Activated CD4-positive, alpha-beta T cell treated with anti-CD3 and anti-CD28 coated beads, Interleukin-2, amount 50 U/mL, for 16 hours (primary cell): Measurements from ENCODE around the gene GRAP2.

Experiments
- DNase-seq: peaks from one replicate; pipeline ENCODE4 v3.0.0-alpha.2; 2020

GRAP2 gene

DNA sequence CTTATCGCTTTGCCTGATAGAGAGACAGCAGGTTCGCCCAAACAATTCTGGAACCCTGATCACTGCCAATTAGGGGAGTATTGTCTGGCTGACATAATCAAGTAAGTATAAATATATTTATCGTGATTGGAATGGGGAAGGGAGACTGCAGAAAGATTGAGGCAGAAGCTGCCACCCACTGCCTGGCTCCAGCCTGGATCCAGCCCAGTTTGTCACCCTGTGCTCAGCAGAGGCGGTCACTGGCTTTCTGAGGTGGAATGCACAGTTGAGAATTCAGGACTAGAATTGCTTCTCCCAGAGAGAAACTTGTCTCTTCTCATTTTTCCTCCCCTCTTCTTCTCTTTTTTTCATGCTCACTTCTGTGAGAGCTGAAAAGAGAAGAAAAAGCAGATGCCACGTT lies 25.9 kb downstream of the GRAP2 start:
- no peak for DNase-seq

DNA sequence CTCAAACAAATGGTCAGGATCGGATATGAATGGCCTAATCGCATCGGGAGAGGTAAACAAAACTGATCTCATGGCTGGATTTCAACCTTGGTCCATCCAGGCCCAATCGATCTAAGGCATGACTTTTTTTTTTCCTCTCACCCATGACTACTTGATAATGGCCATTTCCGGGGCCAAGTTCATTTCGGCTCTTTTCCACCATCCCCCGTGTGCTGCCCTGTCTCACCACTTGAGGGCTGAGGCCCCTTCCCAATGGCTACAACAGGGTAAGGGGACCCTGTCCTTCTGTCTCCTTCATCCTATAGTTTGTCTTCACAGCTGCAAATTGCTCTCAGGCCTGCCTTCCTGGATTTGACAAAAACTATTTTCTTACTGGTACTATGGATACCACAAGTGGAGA lies 26.7 kb downstream of the GRAP2 start:
- DNase-seq, result no peak

GRCh38 chr22:39928536-39929520 lies 27.9 kb downstream of the GRAP2 start:
- no peak for DNase-seq

GRCh38 chr22:39931251-39931650 lies 30.4 kb downstream of the GRAP2 start:
- peak; percentile 54 for DNase-seq

DNA sequence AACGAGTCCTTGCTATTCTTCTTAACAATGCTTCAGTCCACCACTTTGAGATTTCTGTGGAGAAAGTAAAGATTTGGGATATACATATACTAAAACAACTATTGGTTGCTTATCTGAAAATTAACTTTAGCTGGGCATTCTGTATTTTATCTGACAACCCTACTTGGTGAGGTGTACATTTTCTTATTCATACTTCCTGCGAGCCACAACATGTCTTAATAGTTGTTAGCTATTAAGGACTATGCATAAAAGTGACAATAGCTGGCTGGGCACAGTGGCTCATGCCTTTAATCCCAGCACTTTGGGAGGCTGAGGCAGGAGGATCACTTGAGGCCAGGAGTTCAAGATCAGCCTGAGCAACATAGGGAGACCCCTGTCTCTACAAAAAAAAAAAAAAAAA lies 31.3 kb downstream of the GRAP2 start:
- no peak for DNase-seq

DNA sequence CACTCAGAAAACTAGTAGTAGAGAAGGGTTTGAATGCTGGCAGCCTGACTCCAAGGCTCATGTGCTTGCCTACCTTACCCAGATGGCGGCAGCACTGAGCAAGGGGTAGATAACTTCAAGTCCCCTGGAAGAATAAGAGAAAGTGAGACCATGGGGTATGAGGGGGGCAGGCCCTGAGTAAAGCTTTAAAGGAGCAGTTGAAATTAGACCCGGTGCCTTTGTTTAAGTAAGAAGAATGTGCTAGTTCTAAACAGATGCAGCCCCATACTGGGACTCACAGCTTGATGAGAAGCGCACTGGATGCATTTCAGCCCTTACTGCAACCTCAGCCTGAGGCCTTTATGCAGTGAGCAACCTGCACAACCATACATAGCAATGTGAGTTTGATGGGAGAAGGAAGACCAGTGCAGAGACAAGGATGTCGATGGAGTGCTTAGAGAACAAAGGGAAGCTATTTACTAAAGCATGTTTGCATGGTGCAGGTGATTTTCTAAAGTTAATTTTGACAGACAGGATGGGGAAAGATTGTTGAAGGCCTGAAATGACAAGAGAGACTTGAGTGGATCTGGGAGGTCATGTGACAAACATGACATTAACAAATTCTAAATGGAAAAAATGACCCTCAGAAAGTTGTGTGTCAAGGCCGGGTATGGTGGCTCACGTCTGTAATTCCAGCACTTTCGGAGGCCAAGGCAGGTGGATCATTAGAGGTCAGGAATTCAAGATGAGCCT lies 32.2 kb downstream of the GRAP2 start:
- DNase-seq, result peak; percentile 75

DNA sequence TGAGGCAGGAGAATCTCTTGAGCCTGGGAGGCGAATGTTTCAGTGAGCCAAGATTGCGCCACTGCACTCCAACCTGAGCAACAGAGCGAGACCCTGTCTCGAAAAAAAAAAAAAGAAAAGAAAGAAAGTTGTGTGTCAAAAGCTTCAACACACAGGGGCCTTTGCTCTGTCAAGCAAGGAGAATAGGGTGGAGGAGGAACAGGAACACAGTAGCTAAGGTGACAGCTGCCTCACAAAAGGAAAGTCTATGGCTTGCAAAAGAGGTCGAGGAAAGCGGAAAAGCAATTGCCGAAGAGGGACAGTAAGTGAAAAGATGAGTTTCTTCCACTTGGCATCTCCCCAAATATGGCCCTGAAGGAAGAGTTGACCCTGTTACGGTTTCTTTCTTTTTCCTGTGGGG lies 32.9 kb downstream of the GRAP2 start:
- no peak for DNase-seq

GRCh38 chr22:39935116-39935515 lies 34.2 kb downstream of the GRAP2 start:
- DNase-seq, result no peak

DNA sequence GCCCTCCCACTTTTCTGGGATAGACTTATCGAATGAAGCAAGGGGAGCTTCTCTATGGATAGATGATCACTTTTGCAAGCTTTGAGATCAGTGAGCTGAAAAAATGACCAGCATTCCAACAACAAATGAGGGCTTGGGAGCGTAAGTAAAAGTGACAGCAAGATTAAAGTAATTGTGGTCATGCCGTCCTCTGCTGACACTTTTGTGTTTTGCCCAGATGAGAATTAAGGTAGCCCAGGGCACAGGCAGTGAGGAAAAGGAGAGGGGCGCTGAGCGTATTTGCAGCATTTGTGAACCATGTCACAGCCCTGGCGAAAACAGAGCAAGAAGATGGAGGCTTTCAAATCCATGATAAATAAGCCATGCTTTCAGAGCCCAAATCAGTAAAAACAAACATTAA lies 34.7 kb downstream of the GRAP2 start:
- no peak for DNase-seq

GRCh38 chr22:39936523-39937145 lies 35.8 kb downstream of the GRAP2 start:
- DNase-seq, result no peak

DNA sequence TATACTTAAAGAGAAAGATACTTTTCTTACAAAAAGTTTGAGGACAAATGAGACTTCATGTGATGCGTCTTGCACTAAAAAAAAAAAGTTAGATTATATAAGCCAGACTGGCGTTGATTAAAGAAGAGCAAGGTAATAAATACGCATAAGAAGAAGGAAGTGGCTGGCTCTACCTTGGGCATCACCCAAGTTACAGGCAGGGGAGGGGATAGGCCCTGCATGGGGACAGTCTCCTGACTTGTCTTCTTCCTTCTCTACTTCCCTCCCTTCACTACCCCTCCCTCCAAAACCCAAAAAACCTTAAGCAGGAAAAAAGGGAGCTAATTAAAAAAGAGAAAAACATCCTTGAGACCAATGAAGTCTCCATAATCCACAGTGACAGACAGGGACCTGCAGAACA lies 37.0 kb downstream of the GRAP2 start:
- no peak for DNase-seq

DNA sequence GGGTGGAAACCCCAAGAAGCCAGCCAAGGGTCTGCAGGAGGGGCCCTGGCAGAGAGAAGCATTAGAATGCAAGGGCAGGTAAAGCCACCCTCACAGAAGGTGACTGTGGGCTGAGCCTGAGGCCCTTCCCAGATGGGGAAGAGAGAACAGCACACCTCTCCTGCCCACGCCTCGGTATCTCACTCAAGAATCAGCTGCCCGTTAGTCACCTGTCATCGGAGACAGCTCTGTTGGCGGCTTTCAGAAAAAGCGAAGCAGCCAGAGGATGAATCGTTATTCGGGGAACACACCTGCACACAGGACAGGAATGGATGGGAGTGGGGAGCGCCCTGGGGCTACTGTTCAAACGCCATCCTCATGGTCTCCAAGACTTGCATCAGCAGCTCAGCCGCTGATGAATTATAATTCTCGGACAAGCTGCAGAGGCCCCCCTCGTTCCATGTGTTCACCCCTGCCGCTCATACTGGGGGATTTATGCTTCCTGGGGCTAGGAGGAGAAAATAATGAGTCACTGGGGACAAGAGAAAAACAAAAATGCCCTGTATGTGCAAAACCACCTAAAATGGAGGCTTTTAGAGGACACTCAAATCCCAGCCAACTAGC lies 37.7 kb downstream of the GRAP2 start:
- no peak for DNase-seq

DNA sequence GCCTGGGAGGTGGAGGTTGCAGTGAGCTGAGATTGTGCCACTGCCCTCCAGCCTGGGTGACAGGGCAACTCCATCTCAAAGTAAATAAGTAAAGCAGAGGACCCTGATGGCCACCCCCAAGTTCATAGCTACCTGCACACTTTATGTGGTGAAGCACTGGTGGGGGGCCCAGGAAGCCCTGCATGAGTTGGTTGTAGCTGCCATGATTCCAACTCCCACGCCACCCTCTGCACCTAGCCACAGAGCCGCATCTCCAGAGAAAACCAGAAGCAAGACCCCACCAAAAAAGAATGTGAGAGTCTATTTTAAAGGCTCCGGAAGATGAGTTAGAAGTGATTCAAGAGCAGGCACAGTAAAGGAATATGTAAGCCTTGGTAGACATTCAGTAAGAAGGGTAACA lies 38.9 kb downstream of the GRAP2 start:
- DNase-seq, result no peak

DNA sequence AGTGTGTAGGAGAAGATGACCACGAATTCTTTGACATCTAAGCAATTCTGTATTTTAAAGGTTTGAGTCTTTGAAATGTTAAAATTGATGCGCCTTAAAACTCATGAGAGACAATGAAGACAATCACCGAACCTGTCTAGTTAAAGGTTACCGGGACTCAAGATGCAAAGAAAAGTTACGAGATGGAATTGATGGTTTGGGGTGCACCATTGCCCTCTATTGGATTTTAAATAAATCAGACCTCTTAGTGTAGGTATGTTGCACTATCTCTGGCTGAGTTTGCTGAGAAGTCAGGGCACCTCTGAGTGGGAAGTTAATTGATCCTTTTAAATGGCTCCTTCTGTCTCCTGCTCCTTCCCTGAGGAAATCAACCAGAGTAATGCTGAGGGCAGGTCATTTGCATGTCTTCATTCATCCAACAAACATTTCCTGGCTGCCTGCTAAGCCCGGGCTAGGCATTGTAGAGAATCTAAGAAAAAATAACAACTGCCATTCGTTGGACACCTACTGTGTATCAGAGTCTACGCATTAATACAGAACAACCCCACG lies 39.9 kb downstream of the GRAP2 start:
- DNase-seq, result no peak

GRCh38 chr22:39941601-39942000 lies 40.7 kb downstream of the GRAP2 start:
- DNase-seq, result no peak

DNA sequence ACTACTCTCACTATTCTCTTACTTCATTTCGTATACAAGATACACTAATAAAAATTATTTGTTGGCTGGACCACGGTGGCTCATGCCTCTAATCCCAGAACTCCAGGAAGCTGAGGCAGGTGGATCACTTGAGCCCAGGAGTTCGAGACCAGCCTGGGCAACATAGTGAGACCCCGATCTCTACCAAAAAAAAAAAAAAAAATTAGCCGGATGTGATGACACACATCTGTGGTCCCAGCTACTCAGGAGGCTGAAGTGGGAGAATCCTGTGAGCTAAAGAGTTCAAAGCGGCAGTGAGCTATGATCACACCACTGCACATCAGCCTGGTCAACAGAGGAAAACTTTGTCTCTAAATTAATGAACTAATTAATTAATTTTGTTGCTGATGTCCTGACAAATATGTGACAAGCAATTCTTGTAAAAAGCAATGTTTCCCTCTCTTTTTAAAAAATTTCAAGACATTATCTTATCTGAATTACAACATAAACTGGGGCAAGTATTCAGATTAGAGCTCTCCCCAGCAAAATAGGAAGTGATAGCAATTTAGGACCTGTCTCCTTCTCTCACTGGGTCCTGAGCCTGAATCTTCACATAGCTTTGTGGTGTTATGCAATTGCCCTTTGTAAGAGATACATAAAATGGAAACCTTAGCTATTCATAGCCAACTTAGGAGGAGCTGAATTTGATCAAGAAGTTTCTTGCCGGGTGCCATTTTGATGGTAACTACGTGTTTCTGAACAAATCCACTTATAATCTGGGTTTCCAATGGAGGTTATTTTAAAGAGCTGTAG lies 41.8 kb downstream of the GRAP2 start:
- DNase-seq, result no peak

- DNase-seq, result no peak
These were observed 42.5 kb downstream of the GRAP2 start for GRCh38 chr22:39943337-39943736.

- no peak for DNase-seq
These were observed 43.3 kb downstream of the GRAP2 start for GRCh38 chr22:39943953-39944872.

DNA sequence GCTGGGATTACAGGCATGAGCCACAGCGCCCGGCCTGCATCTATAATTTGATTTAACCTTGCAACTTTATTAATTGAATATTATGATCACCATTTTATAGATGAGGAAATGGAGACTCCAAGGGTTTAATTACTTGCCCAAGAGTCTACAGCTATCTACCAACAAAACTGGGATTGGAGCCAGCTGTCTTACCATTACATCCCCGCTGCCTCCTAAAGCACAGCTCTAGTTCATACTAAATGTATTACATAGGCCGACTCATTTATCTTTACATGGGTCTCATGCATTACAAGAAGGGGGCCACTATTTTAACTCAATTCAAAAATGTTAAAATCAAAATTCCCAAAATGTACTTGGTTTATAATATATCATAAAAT lies 45.2 kb downstream of the GRAP2 start:
- DNase-seq, result no peak

DNA sequence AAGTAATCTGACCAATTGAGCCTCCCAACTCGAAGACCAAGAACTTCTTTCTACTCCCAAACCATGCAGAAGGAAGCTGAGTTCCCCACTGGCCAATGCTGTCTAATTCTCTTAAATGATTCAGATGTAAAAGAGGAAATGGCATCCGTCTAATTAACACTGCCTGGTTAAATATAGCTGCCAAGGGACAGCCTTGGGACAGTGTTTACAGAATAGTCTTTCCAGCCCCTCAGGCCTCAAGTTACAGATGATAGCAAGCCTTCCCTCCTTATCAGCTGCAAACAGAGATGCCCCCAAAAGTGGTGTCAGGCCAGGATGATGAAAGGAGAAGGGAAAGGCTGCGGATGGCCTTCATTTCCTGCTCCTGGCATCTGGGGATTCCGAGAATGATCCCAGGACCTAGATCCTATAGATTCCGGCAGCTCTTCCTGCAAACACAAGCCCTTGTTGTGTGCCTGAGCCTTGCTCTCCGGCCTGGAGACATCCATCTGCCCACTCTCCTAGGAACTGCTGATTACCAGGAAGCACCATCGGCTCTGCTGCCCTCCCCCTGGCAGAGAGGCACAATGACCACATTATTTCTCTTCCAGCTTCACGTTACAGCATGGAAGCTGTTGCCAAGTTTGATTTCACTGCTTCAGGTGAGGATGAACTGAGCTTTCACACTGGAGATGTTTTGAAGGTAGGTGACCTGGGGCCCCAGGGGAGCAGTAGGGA lies 45.8 kb downstream of the GRAP2 start:
- DNase-seq, result no peak
